Mucosa of rectum (tissue), 2 donors: Measurements from ENCODE around the gene GOLPH3L.
"Not testable (repeated sequence)": the region's sequence is repeated elsewhere in the genome, so short reads cannot be mapped to it uniquely, and the experiment has no call there.

ENCODE experiments used
- H3K27ac ChIP-seq, 2 donors: one replicate each; pipeline ENCODE4 v1.7.0; 2013; ENCODE audit warnings: inconsistent platforms in 2 of 2, low read depth in 2 of 2, low read length in 2 of 2
- H3K27me3 ChIP-seq, 2 donors: one replicate each; pipeline ENCODE4 v1.7.0; 2013; ENCODE audit warnings: low read length in 2 of 2; ENCODE audit not compliant: control insufficient read depth in 2 of 2, insufficient read depth in 2 of 2
- H3K36me3 ChIP-seq, 2 donors: one replicate each; pipeline ENCODE4 v1.7.0; 2013; ENCODE audit warnings: low read length in 2 of 2; ENCODE audit not compliant: control insufficient read depth in 2 of 2, insufficient read depth in 2 of 2
- H3K4me1 ChIP-seq, 2 donors: one replicate each; pipeline ENCODE4 v1.7.0; 2013; ENCODE audit warnings: low read length in 2 of 2, mild to moderate bottlenecking in 1 of 2; ENCODE audit not compliant: control insufficient read depth in 2 of 2, insufficient read depth in 2 of 2
- H3K4me3 ChIP-seq, 2 donors: one replicate each; pipeline ENCODE4 v1.7.0; 2013; ENCODE audit warnings: low read length in 2 of 2
- H3K9ac ChIP-seq, 2 donors: one replicate each; pipeline ENCODE4 v1.7.0; 2013; ENCODE audit warnings: low read length in 2 of 2, low read depth in 1 of 2, mild to moderate bottlenecking in 1 of 2
- H3K9me3 ChIP-seq, 2 donors: one replicate each; pipeline ENCODE4 v1.7.0; 2013; ENCODE audit warnings: low read length in 2 of 2; ENCODE audit not compliant: control insufficient read depth in 2 of 2
- donor health status: healthy.
- donor health status: Normal muscosa, but diverticular disease.

Gene GOLPH3L

DNA sequence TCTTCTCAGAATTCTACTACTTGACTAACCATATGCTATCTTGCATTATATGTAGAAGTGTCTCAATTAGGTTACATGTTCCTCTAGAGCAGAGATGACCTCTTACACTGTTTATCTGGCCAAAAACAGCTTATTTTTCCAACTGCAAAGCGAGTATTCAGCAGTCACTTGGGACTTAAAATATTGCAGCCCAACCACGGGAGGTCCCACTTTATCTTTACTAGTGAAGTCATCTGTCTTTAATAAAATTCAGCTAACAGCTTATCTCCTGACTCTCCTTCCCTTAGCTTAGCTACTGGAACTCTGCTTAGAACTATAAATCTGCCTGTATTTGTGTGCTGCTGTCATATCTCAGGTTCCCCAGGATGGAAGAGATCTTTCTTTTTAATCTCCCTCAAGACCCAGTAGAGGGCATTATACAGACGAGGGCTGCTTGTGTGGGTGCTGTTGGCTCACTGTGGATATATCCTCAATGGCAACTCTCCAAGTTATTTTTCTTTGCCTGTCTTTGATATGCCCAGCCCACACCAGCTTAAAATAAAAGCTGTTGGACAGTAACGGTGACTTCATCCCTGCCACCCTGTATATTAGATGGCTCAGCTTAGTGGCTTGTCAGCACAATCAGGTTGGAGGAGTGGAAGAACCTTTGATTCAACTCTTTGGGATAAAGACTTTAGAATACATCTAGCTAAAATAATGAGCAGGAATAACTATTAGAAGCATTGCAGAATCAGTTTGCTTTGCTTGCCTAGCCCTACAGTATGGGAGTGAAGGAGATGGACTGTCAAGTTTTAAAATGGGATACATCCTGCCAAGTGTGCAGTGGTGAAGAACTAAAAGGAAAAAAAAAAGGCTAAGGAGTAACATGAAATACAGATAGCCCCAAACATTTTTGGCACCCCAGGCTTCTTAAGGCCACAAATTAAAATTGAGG lies 77.1 kb downstream of the GOLPH3L start:
- H3K9me3 ChIP-seq, result no peaks in the 10 kb centered on the region
- no peak overlapping the region for H3K4me3 ChIP-seq
- H3K9ac ChIP-seq, result peak overlapping the region in 1 of 2 donors; percentile 36
- peaks cover 23 to 45% of the 10 kb centered on the region in 2 donors for H3K36me3 ChIP-seq
- peaks cover 18 to 33% of the 10 kb centered on the region in 2 donors for H3K4me1 ChIP-seq
- no peaks in the 10 kb centered on the region for H3K27me3 ChIP-seq
- peak overlapping the region; percentile 45 to 67 for H3K27ac ChIP-seq

DNA sequence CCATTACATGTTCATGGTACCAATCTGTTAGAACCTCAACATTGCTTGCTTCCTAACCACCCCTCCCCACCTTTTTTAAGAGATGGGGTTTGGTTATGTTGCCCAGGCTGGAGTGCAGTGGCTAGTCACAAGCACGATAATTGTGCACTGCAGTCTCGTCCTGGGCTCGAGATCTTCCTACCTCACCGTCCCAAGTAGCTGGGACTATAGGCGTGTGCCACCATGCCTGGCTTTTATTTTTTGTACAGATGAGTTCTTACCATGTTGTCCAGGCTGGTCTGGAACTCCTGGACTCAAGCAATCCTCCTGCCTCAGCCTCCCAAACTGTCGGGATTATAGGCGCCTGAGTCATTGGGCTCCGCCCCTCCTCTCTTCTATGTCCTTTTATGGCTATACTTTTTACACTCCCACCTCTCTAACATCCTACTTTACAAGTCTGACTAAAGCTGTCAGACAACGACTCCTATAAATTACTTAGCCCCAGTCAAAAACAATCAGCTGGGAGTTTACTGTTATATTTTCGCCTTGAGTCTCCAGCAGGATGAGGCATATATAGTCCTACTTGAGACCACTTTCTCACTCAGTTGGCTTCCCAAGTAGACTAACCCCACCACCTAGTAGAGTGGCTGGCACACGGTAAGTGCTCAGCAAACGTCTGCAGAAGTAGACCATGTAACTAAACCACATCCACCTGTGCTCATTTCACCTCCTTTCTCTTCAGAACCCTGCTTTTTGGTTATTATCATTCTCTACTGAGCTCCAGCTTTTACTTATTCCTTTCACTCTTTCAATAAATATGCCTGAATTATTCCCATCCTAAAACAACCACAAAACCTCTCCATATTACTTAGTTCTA lies 81.4 kb downstream of the GOLPH3L start:
- Histone ChIP-seq H3K4me1 (peaks cover 39 to 58% of the 10 kb centered on the region in 2 donors), H3K27ac (peak overlapping the region; percentile 65 to 88)

DNA sequence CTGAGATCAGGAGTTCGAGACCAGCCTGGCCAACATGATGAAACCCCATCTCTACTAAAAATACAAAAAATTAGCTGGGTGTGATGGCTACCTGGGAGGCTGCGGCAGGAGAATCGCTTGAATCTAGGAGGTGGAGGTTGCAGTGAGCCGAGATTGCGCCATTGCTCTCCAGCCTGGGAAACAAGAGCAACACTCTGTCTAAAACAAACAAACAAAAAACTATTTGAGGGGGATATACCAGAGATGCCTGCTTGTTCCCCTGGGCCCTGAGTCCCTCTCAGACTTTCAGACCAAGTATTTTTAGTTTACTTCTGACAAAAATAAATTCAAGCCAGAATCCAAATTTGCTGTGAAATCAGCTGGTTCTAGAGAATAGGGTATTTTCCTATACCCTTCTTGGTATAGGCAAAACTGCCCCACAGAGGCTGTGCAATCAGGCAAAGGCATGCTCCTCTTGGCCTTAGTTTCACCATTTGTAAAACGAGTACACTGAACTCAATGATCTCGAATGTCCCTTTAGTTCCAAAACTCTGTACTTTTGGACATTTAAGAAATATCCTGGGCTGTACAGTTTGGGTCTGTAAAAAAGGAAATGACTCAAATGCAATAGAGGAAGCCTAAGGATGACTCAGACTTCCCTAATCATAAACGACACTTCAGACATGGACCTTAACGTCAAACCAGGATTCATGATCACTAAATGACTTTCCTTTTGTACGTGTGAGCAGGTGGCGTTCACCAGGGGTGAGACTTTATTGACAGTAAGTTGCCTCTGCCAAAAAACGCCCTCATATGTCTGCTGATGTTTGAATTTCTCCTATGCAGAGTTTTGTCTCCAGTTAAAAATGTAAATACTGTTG lies 83.7 kb downstream of the GOLPH3L start:
- peak overlapping the region in 1 of 2 donors; percentile 47 for H3K4me3 ChIP-seq

More for the DNA sequence above, 81.4 kb downstream of the GOLPH3L start:
- peak overlapping the region in 1 of 2 donors; percentile 12 for H3K9ac ChIP-seq
- no peaks in the 10 kb centered on the region for H3K9me3 ChIP-seq
- H3K36me3 ChIP-seq, result peaks cover 6 to 16% of the 10 kb centered on the region in 2 donors
- no peaks in the 10 kb centered on the region for H3K27me3 ChIP-seq
- H3K4me3 ChIP-seq, result peak overlapping the region in 1 of 2 donors; percentile 14

GRCh38 chr1:150612014-150612345 lies 85.0 kb downstream of the GOLPH3L start:
- H3K27ac ChIP-seq, result peak overlapping the region; percentile 87 to 88
- no peaks in the 10 kb centered on the region for H3K27me3 ChIP-seq
- peak overlapping the region; percentile 62 to 70 for H3K9ac ChIP-seq
- peaks cover 33 to 50% of the 10 kb centered on the region in 2 donors for H3K4me1 ChIP-seq
- peak overlapping the region in 1 of 2 donors; percentile 20 for H3K4me3 ChIP-seq
- H3K36me3 ChIP-seq, result peaks cover 0 to 3% of the 10 kb centered on the region in 2 donors
- no peaks in the 10 kb centered on the region for H3K9me3 ChIP-seq

More for the DNA sequence above, 83.7 kb downstream of the GOLPH3L start:
- Histone ChIP-seq H3K4me1 (peaks cover 33 to 50% of the 10 kb centered on the region in 2 donors), H3K36me3 (peaks cover 0 to 3% of the 10 kb centered on the region in 2 donors), H3K27ac (peak overlapping the region; percentile 87 to 88), H3K27me3 (no peaks in the 10 kb centered on the region), H3K9ac (peak overlapping the region; percentile 44 to 63), H3K9me3 (no peaks in the 10 kb centered on the region)

DNA sequence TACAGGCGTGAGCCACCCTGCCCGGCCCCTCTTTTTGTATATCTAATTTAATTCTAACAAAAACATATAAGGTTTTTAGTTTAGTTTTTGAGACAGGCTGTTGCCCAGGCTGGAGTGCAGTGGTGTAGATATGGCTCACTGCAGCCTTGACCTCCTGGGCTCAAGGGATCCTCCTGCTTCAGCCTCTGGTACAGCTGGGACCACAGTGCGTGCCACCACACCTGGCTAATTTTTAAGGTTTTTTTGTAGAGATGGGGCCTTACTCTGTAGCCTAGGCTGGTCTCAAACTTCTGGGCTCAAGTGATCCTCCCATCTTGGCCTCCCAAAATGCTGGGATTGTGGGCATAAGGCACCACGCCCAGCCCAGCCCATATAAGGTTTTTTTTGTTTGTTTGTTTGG lies 86.4 kb downstream of the GOLPH3L start:
- Histone ChIP-seq H3K9ac (no peak overlapping the region), H3K27ac (peak overlapping the region; percentile 87 to 88), H3K4me1 (peaks cover 33 to 45% of the 10 kb centered on the region in 2 donors), H3K27me3 (no peaks in the 10 kb centered on the region), H3K4me3 (no peak overlapping the region), H3K36me3 (peaks cover 0 to 3% of the 10 kb centered on the region in 2 donors), H3K9me3 (no peaks in the 10 kb centered on the region)

- peaks cover 0 to 3% of the 10 kb centered on the region in 2 donors for H3K36me3 ChIP-seq
- no peak overlapping the region for H3K4me3 ChIP-seq
- peak overlapping the region; percentile 58 to 87 for H3K27ac ChIP-seq
- H3K9me3 ChIP-seq, result no peaks in the 10 kb centered on the region
- no peaks in the 10 kb centered on the region for H3K27me3 ChIP-seq
- no peak overlapping the region for H3K9ac ChIP-seq
- H3K4me1 ChIP-seq, result peaks cover 29 to 41% of the 10 kb centered on the region in 2 donors
Measured at GRCh38 chr1:150609732-150610131, 87.2 kb downstream of the GOLPH3L start.

GRCh38 chr1:150606463-150607142 lies 90.4 kb downstream of the GOLPH3L start:
- peaks cover 6 to 18% of the 10 kb centered on the region in 2 donors for H3K4me1 ChIP-seq
- H3K4me3 ChIP-seq, result no peak overlapping the region
- H3K27me3 ChIP-seq, result no peaks in the 10 kb centered on the region
- peaks cover 0 to 3% of the 10 kb centered on the region in 2 donors for H3K36me3 ChIP-seq
- H3K27ac ChIP-seq, result no peak overlapping the region
- no peak overlapping the region for H3K9ac ChIP-seq
- H3K9me3 ChIP-seq, result no peaks in the 10 kb centered on the region

GRCh38 chr1:150605451-150605731 lies 91.6 kb downstream of the GOLPH3L start:
- not testable (repeated sequence) for H3K4me3 ChIP-seq, H3K27me3 ChIP-seq, H3K9ac ChIP-seq, H3K9me3 ChIP-seq, H3K27ac ChIP-seq, H3K4me1 ChIP-seq, H3K36me3 ChIP-seq

- Histone ChIP-seq H3K4me3 (no peak overlapping the region), H3K9ac (no peak overlapping the region), H3K4me1 (peaks cover 0 to 5% of the 10 kb centered on the region in 2 donors), H3K36me3 (peaks cover 0 to 2% of the 10 kb centered on the region in 2 donors), H3K27me3 (no peaks in the 10 kb centered on the region), H3K9me3 (no peaks in the 10 kb centered on the region), H3K27ac (peak overlapping the region; percentile 50 to 62)
Measured at GRCh38 chr1:150604226-150604588, 92.7 kb downstream of the GOLPH3L start.
